RWPE2 (cell line): ENCODE data around the gene ZC3H18.

Experiments used
- ATAC-seq: fragments of 200-7000 bp; cut with Tn5 transposase; 3 replicates; pipeline ENCODE4 v1.9.1; 2021; ENCODE audit warnings: low read depth
- DNase-seq: peaks from one replicate; pipeline ENCODE4 v3.0.0-alpha.2; 2020; ENCODE audit warnings: low spot score
- H3K27ac ChIP-seq: fragments of 450-650 bp; 2 replicates; pipeline ENCODE4 v1.5.1; 2017; ENCODE audit warnings: mild to moderate bottlenecking; ENCODE audit not compliant: poor library complexity, severe bottlenecking
- H3K27me3 ChIP-seq: fragments of 250-450 bp; sonication (Bioruptor Pico); 2 replicates; pipeline ENCODE4 v1.5.1; 2021; ENCODE audit warnings: mild to moderate bottlenecking, moderate library complexity; ENCODE audit not compliant: insufficient read depth, poor library complexity, severe bottlenecking
- H3K36me3 ChIP-seq: fragments of 250-450 bp; sonication (Bioruptor Pico); 2 replicates; pipeline ENCODE4 v1.5.1; 2020; ENCODE audit warnings: low read depth, mild to moderate bottlenecking, moderate library complexity
- H3K4me1 ChIP-seq: fragments of 250-450 bp; sonication (Bioruptor Pico); 2 replicates; pipeline ENCODE4 v1.5.1; 2021; ENCODE audit warnings: mild to moderate bottlenecking, moderate library complexity; ENCODE audit not compliant: insufficient read depth, poor library complexity, severe bottlenecking
- H3K4me3 ChIP-seq: fragments of 250-450 bp; sonication (Bioruptor Pico); 2 replicates; pipeline ENCODE4 v1.5.1; 2021; ENCODE audit warnings: mild to moderate bottlenecking, moderate library complexity; ENCODE audit not compliant: severe bottlenecking
- H3K9me3 ChIP-seq: fragments of 250-450 bp; sonication (Bioruptor Pico); 2 replicates; pipeline ENCODE4 v1.5.1; 2021; ENCODE audit warnings: mild to moderate bottlenecking, moderate library complexity; ENCODE audit not compliant: severe bottlenecking
- TF ChIP-seq, protein P1 (sequence below): fragments of 450-650 bp; IDR thresholded peaks from one replicate; pipeline ENCODE4 v1.5.1; 2017; ENCODE audit warnings: mild to moderate bottlenecking, moderate library complexity; ENCODE audit not compliant: poor library complexity, severe bottlenecking

ZC3H18 gene

DNA sequence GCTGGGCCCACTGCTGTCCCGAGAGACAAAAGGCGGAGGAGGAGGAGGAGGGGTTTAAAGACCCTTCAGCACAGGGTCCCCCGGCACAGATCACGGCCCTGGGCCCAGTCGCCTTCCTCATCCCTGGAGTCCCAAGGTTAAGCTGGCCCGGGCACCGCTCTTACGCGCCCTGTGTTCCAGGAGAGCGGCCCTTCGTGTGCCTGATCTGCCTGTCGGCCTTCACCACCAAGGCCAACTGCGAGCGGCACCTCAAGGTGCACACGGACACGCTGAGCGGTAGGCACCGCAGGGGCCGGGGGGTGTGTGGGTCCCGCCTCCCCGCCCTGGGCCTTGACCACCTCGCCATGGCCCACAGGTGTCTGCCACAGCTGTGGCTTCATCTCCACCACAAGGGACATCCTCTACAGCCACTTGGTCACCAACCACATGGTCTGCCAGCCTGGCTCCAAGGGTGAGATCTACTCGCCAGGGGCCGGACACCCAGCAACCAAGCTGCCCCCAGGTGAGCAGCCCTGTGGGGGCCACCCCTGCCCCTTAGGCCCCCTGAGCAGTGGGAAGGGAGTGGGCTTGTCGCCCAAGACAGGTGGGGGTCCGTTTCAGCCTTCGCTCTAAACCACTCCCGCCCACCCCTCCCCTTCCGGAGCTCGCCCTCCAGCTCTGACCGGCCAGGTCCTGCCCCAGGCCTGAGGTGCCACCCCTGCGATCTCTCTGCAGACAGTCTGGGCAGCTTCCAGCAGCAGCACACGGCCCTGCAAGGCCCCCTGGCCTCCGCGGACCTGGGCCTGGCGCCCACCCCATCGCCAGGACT is 37.6 kb upstream of the ZC3H18 start:
- H3K4me3 ChIP-seq: peak overlapping the region; percentile 99
- H3K27ac ChIP-seq: peak overlapping the region; percentile 62
- no peaks in the 10 kb centered on the region for H3K36me3 ChIP-seq
- TF ChIP-seq, protein P1, sequence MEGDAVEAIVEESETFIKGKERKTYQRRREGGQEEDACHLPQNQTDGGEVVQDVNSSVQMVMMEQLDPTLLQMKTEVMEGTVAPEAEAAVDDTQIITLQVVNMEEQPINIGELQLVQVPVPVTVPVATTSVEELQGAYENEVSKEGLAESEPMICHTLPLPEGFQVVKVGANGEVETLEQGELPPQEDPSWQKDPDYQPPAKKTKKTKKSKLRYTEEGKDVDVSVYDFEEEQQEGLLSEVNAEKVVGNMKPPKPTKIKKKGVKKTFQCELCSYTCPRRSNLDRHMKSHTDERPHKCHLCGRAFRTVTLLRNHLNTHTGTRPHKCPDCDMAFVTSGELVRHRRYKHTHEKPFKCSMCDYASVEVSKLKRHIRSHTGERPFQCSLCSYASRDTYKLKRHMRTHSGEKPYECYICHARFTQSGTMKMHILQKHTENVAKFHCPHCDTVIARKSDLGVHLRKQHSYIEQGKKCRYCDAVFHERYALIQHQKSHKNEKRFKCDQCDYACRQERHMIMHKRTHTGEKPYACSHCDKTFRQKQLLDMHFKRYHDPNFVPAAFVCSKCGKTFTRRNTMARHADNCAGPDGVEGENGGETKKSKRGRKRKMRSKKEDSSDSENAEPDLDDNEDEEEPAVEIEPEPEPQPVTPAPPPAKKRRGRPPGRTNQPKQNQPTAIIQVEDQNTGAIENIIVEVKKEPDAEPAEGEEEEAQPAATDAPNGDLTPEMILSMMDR: no peak
- H3K27me3 ChIP-seq: no peaks in the 10 kb centered on the region
- no peaks in the 10 kb centered on the region for H3K9me3 ChIP-seq
- H3K4me1 ChIP-seq: peaks cover 5% of the 10 kb centered on the region
- no peak for ATAC-seq
- no peak for DNase-seq

DNA sequence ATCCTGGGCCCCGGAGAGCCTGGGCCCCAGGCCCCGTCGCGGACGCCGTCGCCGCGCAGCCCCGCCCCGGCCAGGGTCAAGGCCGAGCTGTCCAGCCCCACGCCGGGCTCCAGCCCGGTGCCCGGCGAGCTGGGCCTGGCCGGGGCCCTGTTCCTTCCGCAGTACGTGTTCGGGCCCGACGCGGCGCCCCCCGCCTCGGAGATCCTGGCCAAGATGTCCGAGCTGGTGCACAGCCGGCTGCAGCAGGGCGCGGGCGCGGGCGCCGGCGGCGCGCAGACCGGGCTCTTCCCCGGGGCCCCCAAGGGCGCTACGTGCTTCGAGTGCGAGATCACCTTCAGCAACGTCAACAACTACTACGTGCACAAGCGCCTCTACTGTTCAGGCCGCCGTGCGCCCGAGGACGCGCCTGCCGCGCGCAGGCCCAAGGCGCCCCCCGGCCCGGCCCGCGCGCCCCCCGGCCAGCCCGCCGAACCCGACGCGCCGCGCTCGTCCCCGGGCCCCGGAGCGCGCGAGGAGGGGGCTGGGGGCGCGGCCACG is 36.8 kb upstream of the ZC3H18 start:
- TF ChIP-seq, protein P1: no peak
- Histone ChIP-seq H3K27ac (peak overlapping the region; percentile 62), H3K36me3 (no peaks in the 10 kb centered on the region), H3K4me3 (peak overlapping the region; percentile 99), H3K9me3 (no peaks in the 10 kb centered on the region), H3K27me3 (peaks cover 3% of the 10 kb centered on the region), H3K4me1 (peaks cover 5% of the 10 kb centered on the region)
- DNase-seq (no peak), ATAC-seq (peak; percentile 30; the same call in 2 of the 3 replicates)

DNA sequence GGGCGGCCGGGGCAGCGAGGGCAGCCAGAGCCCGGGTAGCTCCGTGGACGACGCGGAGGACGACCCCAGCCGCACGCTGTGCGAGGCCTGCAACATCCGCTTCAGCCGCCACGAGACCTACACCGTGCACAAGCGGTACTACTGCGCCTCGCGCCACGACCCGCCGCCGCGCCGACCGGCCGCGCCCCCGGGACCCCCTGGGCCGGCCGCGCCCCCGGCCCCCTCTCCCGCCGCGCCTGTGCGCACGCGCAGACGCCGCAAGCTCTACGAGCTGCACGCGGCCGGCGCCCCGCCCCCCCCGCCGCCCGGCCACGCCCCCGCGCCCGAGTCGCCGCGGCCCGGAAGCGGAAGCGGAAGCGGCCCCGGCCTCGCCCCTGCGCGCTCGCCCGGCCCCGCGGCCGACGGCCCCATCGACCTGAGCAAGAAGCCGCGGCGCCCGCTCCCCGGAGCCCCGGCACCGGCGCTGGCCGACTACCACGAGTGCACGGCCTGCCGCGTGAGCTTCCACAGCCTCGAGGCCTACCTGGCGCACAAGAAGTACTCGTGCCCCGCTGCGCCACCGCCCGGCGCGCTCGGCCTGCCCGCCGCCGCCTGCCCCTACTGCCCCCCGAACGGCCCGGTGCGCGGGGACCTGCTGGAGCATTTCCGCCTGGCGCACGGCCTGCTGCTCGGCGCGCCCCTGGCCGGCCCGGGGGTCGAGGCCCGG is 36.1 kb upstream of the ZC3H18 start:
- Histone ChIP-seq H3K4me1 (peaks cover 5% of the 10 kb centered on the region), H3K9me3 (no peaks in the 10 kb centered on the region), H3K27ac (peak overlapping the region; percentile 62), H3K27me3 (peaks cover 7% of the 10 kb centered on the region), H3K36me3 (no peaks in the 10 kb centered on the region), H3K4me3 (peak overlapping the region; percentile 99)
- DNase-seq (no peak), ATAC-seq (peak; percentile 28)
- TF ChIP-seq, protein P1: peak; percentile 11

DNA sequence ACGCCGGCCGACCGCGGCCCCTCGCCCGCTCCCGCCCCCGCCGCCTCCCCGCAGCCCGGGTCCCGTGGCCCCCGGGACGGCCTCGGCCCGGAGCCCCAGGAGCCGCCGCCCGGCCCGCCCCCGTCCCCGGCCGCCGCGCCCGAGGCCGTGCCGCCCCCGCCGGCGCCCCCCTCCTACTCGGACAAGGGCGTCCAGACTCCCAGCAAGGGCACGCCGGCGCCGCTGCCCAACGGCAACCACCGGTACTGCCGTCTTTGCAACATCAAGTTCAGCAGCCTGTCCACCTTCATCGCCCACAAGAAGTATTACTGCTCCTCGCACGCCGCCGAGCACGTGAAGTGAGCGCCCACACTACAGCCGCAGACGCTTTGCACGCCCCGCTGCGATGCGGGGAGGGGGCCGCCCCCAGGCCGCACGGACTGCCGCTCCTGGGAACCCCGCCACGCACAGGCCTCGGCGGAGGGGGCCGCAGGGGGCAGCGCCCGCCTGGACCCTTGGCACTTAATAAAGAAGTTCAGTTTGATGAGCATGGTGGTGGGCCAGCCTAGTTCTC is 35.5 kb upstream of the ZC3H18 start:
- DNase-seq (no peak), ATAC-seq (peak; percentile 20; the same call in 2 of the 3 replicates)
- Histone ChIP-seq H3K4me3 (peak overlapping the region; percentile 99), H3K36me3 (no peaks in the 10 kb centered on the region), H3K9me3 (no peaks in the 10 kb centered on the region), H3K4me1 (peaks cover 5% of the 10 kb centered on the region), H3K27ac (peak overlapping the region; percentile 62), H3K27me3 (peaks cover 13% of the 10 kb centered on the region)
- TF ChIP-seq, protein P1: peak; percentile 3
